Liver (tissue), 9 donors: ENCODE measurements around the gene SLC35A2. TPM values are rescaled to one million over a fixed set of nuclear protein-coding genes. Genes with fewer than 3 reads are reported as not detected.
A peak's percentile ranks its signal among the peaks of the same experiment; 100 is the strongest.

Source experiments
- DNase-seq: peaks from one replicate; pipeline ENCODE4 v3.0.0-alpha.2; 2017; ENCODE audit warnings: low spot score
- H3K27ac ChIP-seq, 2 donors: one replicate each; pipeline ENCODE4 v1.7.0; 2013; ENCODE audit warnings: inconsistent platforms in 2 of 2, low read length in 2 of 2, control low read depth in 1 of 2, low read depth in 1 of 2, mild to moderate bottlenecking in 1 of 2
- H3K27me3 ChIP-seq, 4 donors: one replicate each; pipeline versions ENCODE4 v1.6.1 to v1.7.0; 2013; ENCODE audit warnings: low read length in 3 of 4, inconsistent platforms in 1 of 4, mild to moderate bottlenecking in 1 of 4, moderate library complexity in 1 of 4; ENCODE audit not compliant: control insufficient read depth in 4 of 4, insufficient read depth in 4 of 4
- H3K36me3 ChIP-seq, 4 donors: one replicate each; pipeline versions ENCODE4 v1.6.1 to v1.7.0; 2013; ENCODE audit warnings: low read length in 3 of 4, mild to moderate bottlenecking in 3 of 4, low read depth in 1 of 4, moderate library complexity in 1 of 4; ENCODE audit not compliant: control insufficient read depth in 4 of 4, insufficient read depth in 3 of 4
- H3K4me1 ChIP-seq, 4 donors: one replicate each; pipeline versions ENCODE4 v1.6.1 to v1.7.0; 2013; ENCODE audit warnings: low read length in 3 of 4, mild to moderate bottlenecking in 3 of 4, moderate library complexity in 1 of 4; ENCODE audit not compliant: control insufficient read depth in 4 of 4, insufficient read depth in 4 of 4
- H3K4me3 ChIP-seq, 3 donors: one replicate each; pipeline versions ENCODE4 v1.6.1 to v1.7.0; 2013; ENCODE audit warnings: low read length in 3 of 3, control low read depth in 1 of 3, low read depth in 1 of 3, mild to moderate bottlenecking in 1 of 3
- H3K9ac ChIP-seq, 2 donors: one replicate each; pipeline ENCODE4 v1.7.0; 2013; ENCODE audit warnings: low read length in 2 of 2, mild to moderate bottlenecking in 2 of 2, moderate library complexity in 2 of 2, control low read depth in 1 of 2, low read depth in 1 of 2
- H3K9me3 ChIP-seq, 4 donors: one replicate each; pipeline versions ENCODE4 v1.6.1 to v1.7.0; 2013; ENCODE audit warnings: low read length in 3 of 4; ENCODE audit not compliant: control insufficient read depth in 4 of 4
- EGR1 ChIP-seq, 2 donors: IDR thresholded peaks; 2 replicates each; pipeline ENCODE4 v1.6.1; 2016 to 2018; ENCODE audit warnings: antibody characterized with exemption in 2 of 2, low read depth in 2 of 2
- FOXA1 ChIP-seq: IDR thresholded peaks from 2 replicates; pipeline ENCODE4 v1.6.1; 2016; ENCODE audit warnings: antibody characterized with exemption
- FOXA2 ChIP-seq: IDR thresholded peaks from 2 replicates; pipeline ENCODE4 v1.6.1; 2016; ENCODE audit warnings: antibody characterized with exemption
- GABPA ChIP-seq, 2 donors: IDR thresholded peaks in 1 of 2; conservative IDR thresholded peaks in 1 of 2; 2 replicates each; pipeline ENCODE4 v1.6.1; 2016; ENCODE audit warnings: antibody characterized with exemption in 2 of 2, mild to moderate bottlenecking in 1 of 2, moderate library complexity in 1 of 2
- HNF4A ChIP-seq, 2 donors: conservative IDR thresholded peaks; 2 replicates each; pipeline ENCODE4 v1.6.1; 2016; ENCODE audit warnings: antibody characterized with exemption in 2 of 2, mild to moderate bottlenecking in 2 of 2
- HNF4G ChIP-seq: IDR thresholded peaks from 2 replicates; pipeline ENCODE4 v1.6.1; 2016; ENCODE audit warnings: antibody characterized with exemption
- JUND ChIP-seq, 2 donors: IDR thresholded peaks; 2 replicates each; pipeline ENCODE4 v1.6.1; 2016; ENCODE audit warnings: antibody characterized with exemption in 2 of 2
- NR2F2 ChIP-seq: IDR thresholded peaks from 2 replicates; pipeline ENCODE4 v1.6.1; 2016; ENCODE audit warnings: antibody characterized with exemption
- RAD21 ChIP-seq, 2 donors: IDR thresholded peaks; 2 replicates each; pipeline ENCODE4 v1.6.1; 2016; ENCODE audit warnings: antibody characterized with exemption in 2 of 2, mild to moderate bottlenecking in 2 of 2
- RXRA ChIP-seq, 2 donors: IDR thresholded peaks; 2 replicates each; pipeline ENCODE4 v1.6.1; 2017 to 2018; ENCODE audit warnings: antibody characterized with exemption in 2 of 2, mild to moderate bottlenecking in 1 of 2
- SP1 ChIP-seq: IDR thresholded peaks from 2 replicates; pipeline ENCODE4 v1.6.1; 2018; ENCODE audit warnings: antibody characterized with exemption, mild to moderate bottlenecking
- TAF1 ChIP-seq: conservative IDR thresholded peaks from 2 replicates; pipeline ENCODE4 v1.6.1; 2016; ENCODE audit warnings: antibody characterized with exemption, mild to moderate bottlenecking
- YY1 ChIP-seq: IDR thresholded peaks from 2 replicates; pipeline ENCODE4 v1.6.1; 2016; ENCODE audit warnings: antibody characterized with exemption, mild to moderate bottlenecking
- WGBS: extraction: QIAGEN DNeasy Blood & Tissue Kit; methylation state at CpG from one replicate; pipeline ENCODE4 v1.1.7; 2013; 5-methylcytosine and 5-hydroxymethylcytosine counted together
- polyA plus RNA-seq, 2 donors: library from polyadenylated mRNA; stranded (reverse) in 1 of 2; unstranded in 1 of 2; fragments of 200-250 nt in 1 of 2; fragments of >200 nt in 1 of 2; fragmentation: Nextera tagmentation in 1 of 2; extraction: Ambion mirVana in 1 of 2; gene quantifications; one replicate each; pipeline versions ENCODE4 v1.2.1 to v1.2.3, GENCODE V29; 2013 to 2015
- total RNA-seq, 2 donors: library from RNA; depleted of rRNA; stranded (reverse); fragments of >200 nt; gene quantifications; one replicate each; pipeline ENCODE4 v1.2.3, GENCODE V29; 2014
- TF ChIP-seq, protein P1 (sequence below): IDR thresholded peaks from 2 replicates; pipeline ENCODE4 v1.6.1; 2016; ENCODE audit warnings: antibody characterized with exemption
- TF ChIP-seq, protein P2 (sequence below): fragments of 150-350 bp; IDR thresholded peaks from 2 replicates; pipeline ENCODE4 v1.5.1; 2017; ENCODE audit warnings: improper control_type of control experiment, low read depth, low read length; ENCODE audit not compliant: missing input control
- TF ChIP-seq, protein P3 (sequence below): IDR thresholded peaks from 2 replicates; pipeline ENCODE4 v1.6.1; 2016; ENCODE audit warnings: antibody characterized with exemption
- TF ChIP-seq, protein P4 (sequence below): IDR thresholded peaks from 2 replicates; pipeline ENCODE4 v1.6.1; 2016; ENCODE audit warnings: antibody characterized with exemption, mild to moderate bottlenecking
- TF ChIP-seq, protein P5 (sequence below): IDR thresholded peaks from 2 replicates; pipeline ENCODE4 v1.6.1; 2016; ENCODE audit warnings: antibody characterized with exemption
- donor health status: healthy.
- donor health status: healthy.
- donor health status: healthy.
- donor health status: healthy.
- donor health status: healthy.

SLC35A2 gene
- total and polyA plus RNA-seq, 4 donors, result 10.0 to 26.9 (median 14.4) TPM

DNA sequence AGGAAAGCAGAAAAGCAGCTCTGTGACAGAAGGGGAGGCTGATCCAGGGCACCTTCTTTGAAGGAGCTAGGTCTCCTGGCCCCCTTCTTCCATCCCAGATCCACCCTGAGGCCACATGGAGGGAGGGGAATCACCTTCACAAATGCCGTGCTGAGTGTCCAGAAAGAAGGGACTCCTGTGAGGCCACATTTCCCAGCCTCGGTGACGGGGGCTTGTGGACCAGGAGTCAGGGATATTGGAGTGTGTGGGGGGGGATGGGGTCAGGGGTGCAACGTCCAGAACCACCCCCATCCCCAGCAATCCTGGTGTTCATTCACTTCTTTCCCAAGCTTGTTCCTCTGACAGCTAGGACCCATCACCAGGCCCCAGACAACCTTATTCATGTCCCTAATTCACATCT is 18.6 kb downstream of the SLC35A2 start (continued):
- TF ChIP-seq, protein P1, sequence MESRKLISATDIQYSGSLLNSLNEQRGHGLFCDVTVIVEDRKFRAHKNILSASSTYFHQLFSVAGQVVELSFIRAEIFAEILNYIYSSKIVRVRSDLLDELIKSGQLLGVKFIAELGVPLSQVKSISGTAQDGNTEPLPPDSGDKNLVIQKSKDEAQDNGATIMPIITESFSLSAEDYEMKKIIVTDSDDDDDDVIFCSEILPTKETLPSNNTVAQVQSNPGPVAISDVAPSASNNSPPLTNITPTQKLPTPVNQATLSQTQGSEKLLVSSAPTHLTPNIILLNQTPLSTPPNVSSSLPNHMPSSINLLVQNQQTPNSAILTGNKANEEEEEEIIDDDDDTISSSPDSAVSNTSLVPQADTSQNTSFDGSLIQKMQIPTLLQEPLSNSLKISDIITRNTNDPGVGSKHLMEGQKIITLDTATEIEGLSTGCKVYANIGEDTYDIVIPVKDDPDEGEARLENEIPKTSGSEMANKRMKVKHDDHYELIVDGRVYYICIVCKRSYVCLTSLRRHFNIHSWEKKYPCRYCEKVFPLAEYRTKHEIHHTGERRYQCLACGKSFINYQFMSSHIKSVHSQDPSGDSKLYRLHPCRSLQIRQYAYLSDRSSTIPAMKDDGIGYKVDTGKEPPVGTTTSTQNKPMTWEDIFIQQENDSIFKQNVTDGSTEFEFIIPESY, result no peak
- TF ChIP-seq, protein P2, sequence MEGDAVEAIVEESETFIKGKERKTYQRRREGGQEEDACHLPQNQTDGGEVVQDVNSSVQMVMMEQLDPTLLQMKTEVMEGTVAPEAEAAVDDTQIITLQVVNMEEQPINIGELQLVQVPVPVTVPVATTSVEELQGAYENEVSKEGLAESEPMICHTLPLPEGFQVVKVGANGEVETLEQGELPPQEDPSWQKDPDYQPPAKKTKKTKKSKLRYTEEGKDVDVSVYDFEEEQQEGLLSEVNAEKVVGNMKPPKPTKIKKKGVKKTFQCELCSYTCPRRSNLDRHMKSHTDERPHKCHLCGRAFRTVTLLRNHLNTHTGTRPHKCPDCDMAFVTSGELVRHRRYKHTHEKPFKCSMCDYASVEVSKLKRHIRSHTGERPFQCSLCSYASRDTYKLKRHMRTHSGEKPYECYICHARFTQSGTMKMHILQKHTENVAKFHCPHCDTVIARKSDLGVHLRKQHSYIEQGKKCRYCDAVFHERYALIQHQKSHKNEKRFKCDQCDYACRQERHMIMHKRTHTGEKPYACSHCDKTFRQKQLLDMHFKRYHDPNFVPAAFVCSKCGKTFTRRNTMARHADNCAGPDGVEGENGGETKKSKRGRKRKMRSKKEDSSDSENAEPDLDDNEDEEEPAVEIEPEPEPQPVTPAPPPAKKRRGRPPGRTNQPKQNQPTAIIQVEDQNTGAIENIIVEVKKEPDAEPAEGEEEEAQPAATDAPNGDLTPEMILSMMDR, result no peak
- TF ChIP-seq HNF4G (no peak), SP1 (no peak), RXRA (IDR thresholded peaks at IDR 0.05) (no peak)

DNA sequence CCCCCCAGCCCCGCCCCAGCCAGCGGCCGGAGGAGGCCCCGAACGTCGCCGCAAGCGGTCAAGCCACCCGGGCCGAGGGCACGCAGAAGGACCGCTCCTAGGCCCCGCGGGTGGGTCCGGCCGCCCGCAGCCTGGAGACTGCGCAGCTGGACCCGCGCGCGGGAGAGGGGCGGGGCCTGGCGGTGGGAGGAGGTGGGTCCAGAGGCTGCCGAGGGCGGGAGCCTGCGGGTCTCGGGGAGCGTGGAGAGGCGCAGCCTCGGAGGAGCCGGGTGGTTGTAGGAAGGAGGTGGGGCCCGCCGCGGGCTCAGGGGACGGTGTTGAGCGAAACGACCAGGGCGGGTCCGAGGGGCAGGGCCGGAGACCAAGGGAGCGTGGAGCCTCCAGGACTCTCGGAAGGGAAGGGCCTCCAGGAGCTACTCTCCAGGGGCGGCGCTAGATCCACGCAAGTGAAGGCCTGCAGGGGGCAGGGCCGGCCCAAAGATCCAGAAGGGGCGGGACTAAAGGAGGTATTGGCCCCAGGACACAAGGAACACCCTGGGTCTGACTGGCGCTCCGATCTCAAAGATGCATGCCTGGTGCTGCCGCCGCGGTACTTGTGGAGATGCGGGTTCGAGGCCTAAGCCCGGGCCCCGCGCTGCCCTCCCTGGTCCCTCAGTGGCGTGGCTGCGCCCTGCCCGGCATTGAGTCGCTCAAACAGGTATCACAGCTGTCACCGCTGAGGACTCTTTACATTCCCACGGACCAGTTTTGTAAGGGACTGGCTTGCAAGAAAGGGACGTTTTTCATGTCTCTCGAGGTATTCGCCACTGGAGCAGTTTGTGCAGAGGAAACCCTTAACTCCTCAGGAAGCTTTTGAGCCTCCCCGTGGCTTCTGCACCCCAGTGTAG is 19.8 kb downstream of the SLC35A2 start:
- TF ChIP-seq RAD21 (IDR thresholded peaks at IDR 0.05), result peak; percentile 63 to 65
- no peak for TF ChIP-seq TAF1
- TF ChIP-seq FOXA2, result no peak
- no peak for TF ChIP-seq HNF4G
- TF ChIP-seq, protein P2, result peak; percentile 40
- TF ChIP-seq, protein P3, sequence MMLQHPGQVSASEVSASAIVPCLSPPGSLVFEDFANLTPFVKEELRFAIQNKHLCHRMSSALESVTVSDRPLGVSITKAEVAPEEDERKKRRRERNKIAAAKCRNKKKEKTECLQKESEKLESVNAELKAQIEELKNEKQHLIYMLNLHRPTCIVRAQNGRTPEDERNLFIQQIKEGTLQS, result no peak
- TF ChIP-seq EGR1 (IDR thresholded peaks at IDR 0.05; ENCODE audit: low read depth in 2 of 2), result no peak
- no peak for TF ChIP-seq RXRA (IDR thresholded peaks at IDR 0.05)
- TF ChIP-seq, protein P4, sequence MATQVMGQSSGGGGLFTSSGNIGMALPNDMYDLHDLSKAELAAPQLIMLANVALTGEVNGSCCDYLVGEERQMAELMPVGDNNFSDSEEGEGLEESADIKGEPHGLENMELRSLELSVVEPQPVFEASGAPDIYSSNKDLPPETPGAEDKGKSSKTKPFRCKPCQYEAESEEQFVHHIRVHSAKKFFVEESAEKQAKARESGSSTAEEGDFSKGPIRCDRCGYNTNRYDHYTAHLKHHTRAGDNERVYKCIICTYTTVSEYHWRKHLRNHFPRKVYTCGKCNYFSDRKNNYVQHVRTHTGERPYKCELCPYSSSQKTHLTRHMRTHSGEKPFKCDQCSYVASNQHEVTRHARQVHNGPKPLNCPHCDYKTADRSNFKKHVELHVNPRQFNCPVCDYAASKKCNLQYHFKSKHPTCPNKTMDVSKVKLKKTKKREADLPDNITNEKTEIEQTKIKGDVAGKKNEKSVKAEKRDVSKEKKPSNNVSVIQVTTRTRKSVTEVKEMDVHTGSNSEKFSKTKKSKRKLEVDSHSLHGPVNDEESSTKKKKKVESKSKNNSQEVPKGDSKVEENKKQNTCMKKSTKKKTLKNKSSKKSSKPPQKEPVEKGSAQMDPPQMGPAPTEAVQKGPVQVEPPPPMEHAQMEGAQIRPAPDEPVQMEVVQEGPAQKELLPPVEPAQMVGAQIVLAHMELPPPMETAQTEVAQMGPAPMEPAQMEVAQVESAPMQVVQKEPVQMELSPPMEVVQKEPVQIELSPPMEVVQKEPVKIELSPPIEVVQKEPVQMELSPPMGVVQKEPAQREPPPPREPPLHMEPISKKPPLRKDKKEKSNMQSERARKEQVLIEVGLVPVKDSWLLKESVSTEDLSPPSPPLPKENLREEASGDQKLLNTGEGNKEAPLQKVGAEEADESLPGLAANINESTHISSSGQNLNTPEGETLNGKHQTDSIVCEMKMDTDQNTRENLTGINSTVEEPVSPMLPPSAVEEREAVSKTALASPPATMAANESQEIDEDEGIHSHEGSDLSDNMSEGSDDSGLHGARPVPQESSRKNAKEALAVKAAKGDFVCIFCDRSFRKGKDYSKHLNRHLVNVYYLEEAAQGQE, result no peak
- no peak for TF ChIP-seq NR2F2
- TF ChIP-seq JUND (IDR thresholded peaks at IDR 0.05), result no peak
- no peak for TF ChIP-seq FOXA1
- TF ChIP-seq SP1, result peak; percentile 16
- peak in 1 of 2 donors; percentile 5 for TF ChIP-seq HNF4A (conservative IDR thresholded peaks at IDR 0.05)
- TF ChIP-seq, protein P1, result no peak
- TF ChIP-seq GABPA (IDR thresholded peaks at IDR 0.05 in 1 of 2, conservative IDR thresholded peaks at IDR 0.05 in 1 of 2), result no peak
- TF ChIP-seq YY1, result no peak
- TF ChIP-seq, protein P5, sequence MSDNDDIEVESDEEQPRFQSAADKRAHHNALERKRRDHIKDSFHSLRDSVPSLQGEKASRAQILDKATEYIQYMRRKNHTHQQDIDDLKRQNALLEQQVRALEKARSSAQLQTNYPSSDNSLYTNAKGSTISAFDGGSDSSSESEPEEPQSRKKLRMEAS, result peak; percentile 9
- Histone ChIP-seq H3K27me3 (no peaks in the 10 kb centered on the region), H3K36me3 (peaks cover 0 to 3% (median 0%) of the 10 kb centered on the region in 4 donors), H3K27ac (peak overlapping the region in 1 of 2 donors; percentile 54), H3K4me1 (peaks cover 5 to 13% (median 9%) of the 10 kb centered on the region in 4 donors), H3K9me3 (no peaks in the 10 kb centered on the region), H3K9ac (no peak overlapping the region), H3K4me3 (peak overlapping the region in 2 of 3 donors; percentile 53 to 71)
- 3% methylated on average over 68 of the region's 68 CpGs for WGBS
- DNase-seq, result peak; percentile 78
